Activated CD8-positive, alpha-beta memory T cell treated with anti-CD3 and anti-CD28 coated beads, Interleukin-2, amount 50 U/mL, for 48 hours (primary cell): ENCODE data around the gene DHRS7B.
"Not testable (repeated sequence)": the region's sequence is repeated elsewhere in the genome, so short reads cannot be mapped to it uniquely, and the experiment has no call there.

ENCODE experiments used
- DNase-seq: peaks from one replicate; pipeline ENCODE4 v3.0.0-alpha.2; 2020

Gene DHRS7B

GRCh38 chr17:21212826-21213637 lies 86.3 kb downstream of the DHRS7B start:
- no peak for DNase-seq

DNA sequence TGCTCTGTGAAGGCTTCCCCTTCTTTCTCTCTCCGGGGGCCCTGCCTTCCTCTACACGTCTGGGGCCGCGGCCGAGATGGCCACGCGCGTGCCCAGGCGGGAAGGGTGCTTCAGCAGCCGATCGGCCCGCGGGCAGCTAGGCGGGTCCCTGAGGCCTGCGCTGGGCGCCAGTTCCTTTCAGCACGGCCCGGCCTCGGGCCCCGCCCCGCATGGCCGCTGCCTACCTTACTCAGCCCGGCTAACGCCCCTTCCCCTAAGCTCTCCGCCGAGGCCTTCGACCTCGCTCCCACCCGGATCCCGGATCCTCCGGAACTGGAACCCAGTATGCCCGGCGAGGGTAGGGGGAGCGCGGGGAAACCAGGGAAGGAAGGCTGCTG lies 86.9 kb downstream of the DHRS7B start:
- DNase-seq, result no peak

GRCh38 chr17:21214015-21214776 lies 87.4 kb downstream of the DHRS7B start, which contains the start of gene TMEM11:
TSS of gene TMEM11 (minus strand) at chr17:21214161. CDS start at chr17:21214152, 9 bp downstream.
- DNase-seq, result peak; percentile 98

- no peak for DNase-seq
These were observed 88.2 kb downstream of the DHRS7B start for GRCh38 chr17:21214777-21215541.

- no peak for DNase-seq
These were observed 89.2 kb downstream of the DHRS7B start for GRCh38 chr17:21215935-21216334.

GRCh38 chr17:21217346-21217745 lies 90.6 kb downstream of the DHRS7B start:
- DNase-seq, result no peak

- DNase-seq, result peak; percentile 73
These were observed 91.3 kb downstream of the DHRS7B start for GRCh38 chr17:21218101-21218500.

DNA sequence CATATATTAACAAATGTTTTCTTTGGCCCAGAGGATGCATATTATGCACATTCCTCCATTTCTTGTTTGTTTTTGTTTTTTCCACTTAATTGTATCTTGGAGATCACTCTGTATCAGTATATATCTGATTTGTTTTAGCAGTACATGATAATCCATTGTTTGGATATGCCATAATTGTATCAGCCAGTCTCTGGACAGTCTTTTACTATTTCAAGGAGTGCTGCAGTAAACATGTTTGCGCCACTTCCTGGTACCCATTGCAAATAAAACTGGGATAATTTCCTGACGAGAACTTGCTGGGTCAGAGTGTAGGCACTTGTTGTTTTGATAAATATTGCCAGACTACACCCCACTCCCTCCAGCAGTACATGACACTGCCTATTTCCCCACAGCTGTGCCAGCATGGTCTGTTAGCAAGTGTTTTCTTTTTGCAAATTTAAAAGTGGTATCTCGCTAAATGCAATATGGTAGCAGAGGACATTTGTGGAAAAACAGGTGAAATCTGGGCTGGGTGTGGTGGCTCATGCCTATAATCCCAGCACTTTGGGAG lies 92.1 kb downstream of the DHRS7B start:
- DNase-seq, result no peak

GRCh38 chr17:21223086-21223485 lies 96.3 kb downstream of the DHRS7B start:
- DNase-seq, result no peak

DNA sequence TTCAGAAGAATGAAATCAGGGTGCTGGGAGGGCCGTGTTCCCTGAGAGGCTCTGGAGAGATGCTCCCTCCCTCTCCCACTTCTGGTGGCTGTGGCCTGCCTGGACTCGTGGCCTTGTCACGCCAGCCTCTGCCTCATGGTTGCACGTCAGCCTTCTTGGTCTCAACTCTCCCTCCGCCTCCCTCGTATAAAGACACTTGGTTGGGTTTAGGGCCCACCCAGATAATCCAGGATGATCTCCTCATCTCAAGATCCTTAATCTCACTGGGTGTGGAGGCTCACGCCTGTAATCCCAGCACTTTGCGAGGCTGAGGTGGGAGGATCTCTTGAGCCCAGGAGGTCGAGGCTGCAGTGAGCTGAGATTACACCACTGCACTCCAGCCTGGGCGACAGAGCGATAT lies 100.5 kb downstream of the DHRS7B start:
- not testable (repeated sequence) for DNase-seq

DNA sequence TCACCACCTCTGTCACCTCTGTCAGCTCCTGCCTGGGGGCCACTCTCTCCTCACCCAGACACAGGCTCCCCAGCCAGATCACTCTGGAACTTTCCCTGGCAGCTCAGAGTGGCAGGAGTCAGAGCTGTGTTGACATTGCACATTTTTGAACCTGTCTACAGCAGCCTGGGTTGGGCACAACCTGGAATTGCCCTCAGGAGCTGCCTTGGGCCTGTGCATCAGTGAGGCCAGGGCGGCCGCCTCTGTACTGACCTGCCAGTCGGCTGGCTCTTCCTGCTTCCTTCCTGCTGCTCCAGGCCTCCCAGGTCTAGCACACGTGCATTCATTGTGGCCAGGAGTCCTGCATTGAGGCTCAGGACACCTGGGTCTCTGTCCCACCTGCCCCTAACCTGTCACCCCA lies 101.3 kb downstream of the DHRS7B start:
- no peak for DNase-seq

DNA sequence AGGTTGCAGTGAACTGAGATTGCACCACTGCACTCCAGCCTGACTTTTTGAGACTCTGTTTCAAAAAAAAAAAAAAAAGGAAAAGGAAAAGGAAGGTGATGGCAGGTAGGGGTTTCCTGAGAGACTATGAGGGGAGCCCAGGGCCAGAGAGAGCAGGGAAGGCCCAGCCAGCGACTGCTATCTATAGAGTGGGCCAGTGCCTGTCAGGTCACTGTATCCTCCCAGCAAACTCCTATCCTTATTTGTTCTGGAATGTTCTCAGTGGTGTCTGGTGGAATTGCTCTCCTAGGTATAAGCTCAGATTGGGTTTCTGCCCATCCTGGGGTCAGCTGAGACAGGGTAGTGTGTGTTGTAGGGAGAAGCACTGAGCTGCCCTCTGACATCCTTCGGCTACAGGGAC lies 102.1 kb downstream of the DHRS7B start:
- no peak for DNase-seq

DNA sequence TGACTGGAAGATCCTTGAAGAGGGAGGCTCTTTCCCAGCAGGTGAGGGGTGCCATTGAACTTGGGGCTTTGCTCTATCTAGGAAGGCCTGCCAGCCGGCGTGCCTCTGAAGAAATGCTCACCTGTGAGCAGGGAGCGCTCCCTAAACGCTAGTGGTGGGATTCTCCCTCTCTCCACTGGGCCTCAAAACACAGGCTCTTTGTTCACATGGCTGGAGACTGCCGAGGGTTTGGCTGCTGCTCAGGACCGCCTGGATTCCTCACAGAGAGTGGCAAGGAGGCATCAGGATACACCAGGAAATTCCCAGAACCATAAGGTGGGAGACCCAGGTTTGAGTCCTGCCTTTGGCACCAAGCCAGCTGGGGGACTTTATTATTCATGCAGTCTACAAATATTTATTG lies 104.8 kb downstream of the DHRS7B start:
- no peak for DNase-seq

- DNase-seq, result no peak
These were observed 105.4 kb downstream of the DHRS7B start for GRCh38 chr17:21232033-21232749.

DNA sequence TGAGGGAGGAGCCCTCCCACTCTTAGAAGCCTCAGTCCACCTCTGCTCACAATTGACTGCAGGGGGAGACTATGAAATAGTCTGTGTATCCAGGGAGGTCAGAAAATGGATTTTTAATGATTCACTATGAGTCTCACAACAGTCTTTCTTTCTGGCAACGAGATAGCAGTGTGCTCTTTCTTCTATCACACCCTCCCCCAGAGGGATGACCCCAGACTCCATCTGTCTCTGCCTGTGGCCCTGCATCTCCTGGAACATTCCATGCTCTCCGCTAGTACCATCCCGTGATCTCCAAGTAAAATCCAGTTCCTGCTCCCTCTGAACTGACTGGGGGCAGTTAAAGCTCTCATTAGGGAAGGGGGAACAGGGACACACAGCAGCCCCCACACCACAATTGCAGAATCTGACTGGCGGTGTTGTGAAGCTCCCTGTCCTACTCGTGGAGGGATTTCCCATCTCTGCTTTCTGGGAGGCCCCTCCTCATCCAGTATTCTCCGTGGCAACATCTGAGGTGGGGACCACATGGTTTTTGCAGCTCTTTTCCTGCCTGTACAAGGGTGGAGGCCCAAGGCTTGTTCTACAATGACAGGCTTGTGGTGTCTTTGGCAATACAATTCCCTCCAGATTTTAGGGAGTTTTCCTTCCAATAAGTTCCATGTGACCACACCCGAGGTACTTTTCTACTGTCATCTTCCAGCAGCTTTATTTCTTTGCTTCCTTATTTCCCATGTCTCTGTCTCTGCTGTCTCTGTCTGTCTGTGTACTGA lies 107.0 kb downstream of the DHRS7B start:
- DNase-seq, result no peak

DNA sequence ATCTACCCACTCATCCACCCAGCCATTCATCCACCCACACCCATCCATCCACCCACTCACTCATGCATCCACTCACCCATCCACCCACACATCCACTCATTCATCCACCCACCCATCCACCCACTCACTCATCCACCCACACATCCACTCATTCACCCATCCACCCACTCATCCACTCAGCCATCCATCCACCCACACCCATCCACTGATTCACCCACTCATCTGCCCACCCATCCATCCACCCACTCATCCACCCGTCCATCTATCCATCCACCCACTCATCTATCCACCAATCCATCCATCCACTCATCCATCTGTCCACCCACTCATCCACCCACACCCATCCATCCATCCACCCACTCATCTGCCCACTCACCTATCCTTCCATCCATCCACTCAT lies 109.2 kb downstream of the DHRS7B start:
- DNase-seq, result no peak

GRCh38 chr17:21239680-21240368 lies 113.1 kb downstream of the DHRS7B start:
- no peak for DNase-seq

DNA sequence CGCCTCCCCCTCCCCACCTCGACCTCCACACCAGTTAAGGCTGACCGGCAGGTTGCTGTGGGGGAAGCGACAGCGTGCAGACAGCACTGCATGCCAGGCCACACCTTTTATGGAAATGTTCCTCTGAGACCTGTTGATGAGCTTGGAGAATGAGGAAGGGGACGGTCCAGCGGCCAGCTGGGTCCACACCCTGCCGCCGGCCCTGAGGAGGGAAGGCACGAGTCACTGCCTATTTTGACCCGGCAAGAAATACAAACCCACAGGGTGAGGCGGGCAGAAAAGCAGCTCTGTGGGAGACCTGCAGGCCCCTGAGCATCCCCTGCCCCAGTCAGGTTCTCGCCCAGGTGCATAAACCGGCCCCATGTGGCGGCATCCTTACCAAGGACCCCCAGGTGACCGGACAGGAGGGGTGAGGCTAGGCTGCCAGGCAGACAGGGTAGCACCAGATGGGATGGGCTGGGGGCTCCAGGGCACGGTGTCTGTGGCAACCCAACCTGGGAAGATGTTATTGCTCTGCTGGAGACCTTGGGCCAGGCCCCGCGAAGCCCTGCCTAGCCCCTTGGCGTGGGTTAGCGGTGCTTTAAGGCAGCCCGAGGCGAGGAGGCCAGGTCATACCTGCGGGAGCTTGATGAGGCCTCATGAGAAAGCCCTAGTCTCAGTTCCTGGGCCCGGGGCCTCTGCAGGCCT lies 113.7 kb downstream of the DHRS7B start:
- no peak for DNase-seq
